MM.1S (cell line): ENCODE measurements around the gene PRKCB.

Source experiments
- CTCF ChIP-seq: fragments of 300-600 bp; sonication (generic); IDR thresholded peaks from 2 replicates; pipeline ENCODE4 v1.5.1; 2016; ENCODE audit warnings: antibody characterized with exemption, low read length, mixed read lengths
- EZH2 ChIP-seq: fragments of 300-600 bp; sonication (generic); optimal IDR thresholded peaks from 2 replicates; pipeline ENCODE3; 2017; ENCODE audit warnings: low read depth, mild to moderate bottlenecking, antibody characterized with exemption, low read length, mixed read lengths

- TF ChIP-seq CTCF (no peak), EZH2 (no peak)
Measured at GRCh38 chr16:23847948-23848347, 12.2 kb downstream of the PRKCB start.
